ENCODE data around the gene SERHL2.

The SERHL2 gene

DNA sequence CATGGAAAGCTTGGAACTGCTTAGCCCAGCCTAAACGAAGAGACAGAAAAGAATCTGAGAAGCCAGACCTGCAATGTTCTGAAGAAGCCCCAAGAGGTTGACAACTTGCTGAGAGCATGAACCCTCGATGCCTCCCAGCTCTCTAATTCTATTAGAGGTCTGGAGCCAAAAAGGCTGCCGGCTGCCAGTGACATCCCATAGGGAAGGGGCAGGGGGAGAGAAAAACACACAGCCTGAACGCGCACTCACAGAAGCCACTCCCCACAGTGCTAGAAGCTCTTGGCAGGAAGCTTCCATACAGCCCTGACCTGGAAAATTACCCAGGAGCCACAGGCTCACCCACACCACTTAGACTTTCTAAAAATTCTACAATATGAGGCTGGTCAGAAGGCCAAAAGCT lies 42.6 kb downstream of the SERHL2 start:
- TF ChIP-seq, protein P1, sequence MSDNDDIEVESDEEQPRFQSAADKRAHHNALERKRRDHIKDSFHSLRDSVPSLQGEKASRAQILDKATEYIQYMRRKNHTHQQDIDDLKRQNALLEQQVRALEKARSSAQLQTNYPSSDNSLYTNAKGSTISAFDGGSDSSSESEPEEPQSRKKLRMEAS (IDR thresholded peaks at IDR 0.05; ENCODE audit: low read depth, low read length): no peak
- TF ChIP-seq POLR2A (IDR thresholded peaks at IDR 0.05; ENCODE audit: extremely low read depth, insufficient read length): no peak
- no peak for TF ChIP-seq MYC (IDR thresholded peaks at IDR 0.05; ENCODE audit: low read depth, low read length)
- TF ChIP-seq, protein P2, sequence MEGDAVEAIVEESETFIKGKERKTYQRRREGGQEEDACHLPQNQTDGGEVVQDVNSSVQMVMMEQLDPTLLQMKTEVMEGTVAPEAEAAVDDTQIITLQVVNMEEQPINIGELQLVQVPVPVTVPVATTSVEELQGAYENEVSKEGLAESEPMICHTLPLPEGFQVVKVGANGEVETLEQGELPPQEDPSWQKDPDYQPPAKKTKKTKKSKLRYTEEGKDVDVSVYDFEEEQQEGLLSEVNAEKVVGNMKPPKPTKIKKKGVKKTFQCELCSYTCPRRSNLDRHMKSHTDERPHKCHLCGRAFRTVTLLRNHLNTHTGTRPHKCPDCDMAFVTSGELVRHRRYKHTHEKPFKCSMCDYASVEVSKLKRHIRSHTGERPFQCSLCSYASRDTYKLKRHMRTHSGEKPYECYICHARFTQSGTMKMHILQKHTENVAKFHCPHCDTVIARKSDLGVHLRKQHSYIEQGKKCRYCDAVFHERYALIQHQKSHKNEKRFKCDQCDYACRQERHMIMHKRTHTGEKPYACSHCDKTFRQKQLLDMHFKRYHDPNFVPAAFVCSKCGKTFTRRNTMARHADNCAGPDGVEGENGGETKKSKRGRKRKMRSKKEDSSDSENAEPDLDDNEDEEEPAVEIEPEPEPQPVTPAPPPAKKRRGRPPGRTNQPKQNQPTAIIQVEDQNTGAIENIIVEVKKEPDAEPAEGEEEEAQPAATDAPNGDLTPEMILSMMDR (IDR thresholded peaks at IDR 0.05; ENCODE audit: low read depth, low read length): no peak
- no peak for DNase-seq (ENCODE audit: low read depth)
- no peak overlapping the region for H3K4me3 ChIP-seq (ENCODE audit: low read depth, low read length)

DNA sequence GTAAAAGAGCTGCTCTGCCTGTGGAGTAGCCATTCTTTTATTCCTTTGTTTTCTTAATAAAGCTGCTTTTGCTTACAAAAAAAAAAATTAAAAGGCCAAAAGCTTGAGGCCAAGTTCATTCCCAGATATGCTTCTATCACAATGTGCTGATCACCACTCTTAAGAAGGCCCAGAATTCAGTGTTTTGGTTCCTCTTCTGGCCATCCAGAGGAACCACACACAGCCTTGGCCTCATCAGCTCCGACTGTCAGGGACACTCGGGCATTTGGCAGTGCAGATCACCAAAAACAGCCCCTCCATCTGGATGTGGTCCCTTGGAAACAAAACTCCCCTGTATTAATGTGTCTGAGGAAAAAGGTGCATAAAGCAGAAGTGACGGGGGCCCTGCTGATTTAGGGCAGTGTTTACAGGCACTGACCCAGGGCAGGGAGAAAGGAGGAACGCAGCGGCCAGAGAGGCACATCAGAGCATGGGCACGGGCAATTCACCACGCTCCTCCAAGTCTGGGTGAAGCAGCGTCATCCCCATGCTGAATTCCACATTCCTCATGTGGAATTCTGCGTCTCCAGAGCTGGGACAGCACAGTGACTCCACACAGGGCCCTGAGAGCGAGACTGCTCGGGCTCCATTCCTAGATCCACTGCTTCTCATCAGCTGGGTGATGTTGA lies 43.2 kb downstream of the SERHL2 start:
- no peak overlapping the region for H3K4me3 ChIP-seq (ENCODE audit: low read depth, low read length)
- TF ChIP-seq, protein P1 (IDR thresholded peaks at IDR 0.05; ENCODE audit: low read depth, low read length): no peak
- TF ChIP-seq POLR2A (IDR thresholded peaks at IDR 0.05; ENCODE audit: extremely low read depth, insufficient read length) (no peak), MYC (IDR thresholded peaks at IDR 0.05; ENCODE audit: low read depth, low read length) (no peak)
- TF ChIP-seq, protein P2 (IDR thresholded peaks at IDR 0.05; ENCODE audit: low read depth, low read length): no peak
- DNase-seq (ENCODE audit: low read depth): no peak

DNA sequence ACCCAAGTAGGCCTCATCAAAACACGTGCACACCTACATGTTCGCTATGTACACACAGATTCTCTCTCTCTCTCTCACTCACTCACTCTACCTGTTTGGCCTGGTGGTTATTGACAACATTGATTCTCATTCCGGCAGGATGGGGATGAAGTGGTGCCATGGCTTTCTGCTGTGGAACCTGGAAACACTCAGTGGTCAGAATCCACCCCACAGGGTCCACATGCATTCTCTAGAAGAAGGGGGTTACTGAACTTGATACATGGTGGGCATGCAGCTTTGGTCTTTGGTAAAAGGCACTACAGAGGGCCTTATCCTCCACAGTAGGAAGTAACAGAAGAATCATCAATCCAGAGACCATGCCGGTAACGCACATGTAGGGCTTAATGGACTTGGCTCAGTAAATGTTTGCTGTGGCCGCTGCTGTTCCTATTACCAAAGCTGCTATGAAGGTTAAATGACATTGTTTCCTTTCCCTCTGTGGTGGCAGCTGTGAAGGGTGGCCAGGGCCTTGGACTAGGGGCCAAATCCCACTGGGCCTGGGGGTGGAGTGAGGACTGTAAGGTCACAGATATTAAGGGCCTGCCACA lies 48.2 kb downstream of the SERHL2 start:
- no peak for DNase-seq (ENCODE audit: low read depth)
- no peak overlapping the region for H3K4me3 ChIP-seq (ENCODE audit: low read depth, low read length)
- TF ChIP-seq, protein P1 (IDR thresholded peaks at IDR 0.05; ENCODE audit: low read depth, low read length): no peak
- no peak for TF ChIP-seq MYC (IDR thresholded peaks at IDR 0.05; ENCODE audit: low read depth, low read length)
- no peak for TF ChIP-seq POLR2A (IDR thresholded peaks at IDR 0.05; ENCODE audit: extremely low read depth, insufficient read length)
- TF ChIP-seq, protein P2 (IDR thresholded peaks at IDR 0.05; ENCODE audit: low read depth, low read length): no peak

DNA sequence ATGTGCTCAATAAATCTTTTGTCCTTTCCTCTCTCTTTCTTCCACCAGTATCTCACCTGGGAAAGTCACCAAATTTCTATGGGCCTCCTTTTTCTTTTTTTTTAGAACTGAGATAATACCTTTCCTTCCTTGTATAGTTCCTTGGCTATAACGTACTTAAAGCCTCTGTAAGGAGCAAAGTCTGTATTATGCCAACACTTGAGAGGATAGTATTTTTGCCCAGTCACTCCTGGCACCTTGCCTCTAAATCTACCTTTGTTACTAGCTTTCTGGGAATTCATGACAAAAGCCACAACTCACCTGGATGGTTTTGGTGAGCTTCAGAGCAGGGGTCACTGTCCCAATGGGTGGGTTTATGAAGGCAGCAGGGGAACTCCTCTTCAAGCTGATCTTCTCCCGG lies 48.7 kb downstream of the SERHL2 start:
- TF ChIP-seq POLR2A (IDR thresholded peaks at IDR 0.05; ENCODE audit: extremely low read depth, insufficient read length) (no peak), MYC (IDR thresholded peaks at IDR 0.05; ENCODE audit: low read depth, low read length) (no peak)
- TF ChIP-seq, protein P2 (IDR thresholded peaks at IDR 0.05; ENCODE audit: low read depth, low read length): no peak
- TF ChIP-seq, protein P1 (IDR thresholded peaks at IDR 0.05; ENCODE audit: low read depth, low read length): no peak
- no peak overlapping the region for H3K4me3 ChIP-seq (ENCODE audit: low read depth, low read length)
- DNase-seq (ENCODE audit: low read depth): no peak

DNA sequence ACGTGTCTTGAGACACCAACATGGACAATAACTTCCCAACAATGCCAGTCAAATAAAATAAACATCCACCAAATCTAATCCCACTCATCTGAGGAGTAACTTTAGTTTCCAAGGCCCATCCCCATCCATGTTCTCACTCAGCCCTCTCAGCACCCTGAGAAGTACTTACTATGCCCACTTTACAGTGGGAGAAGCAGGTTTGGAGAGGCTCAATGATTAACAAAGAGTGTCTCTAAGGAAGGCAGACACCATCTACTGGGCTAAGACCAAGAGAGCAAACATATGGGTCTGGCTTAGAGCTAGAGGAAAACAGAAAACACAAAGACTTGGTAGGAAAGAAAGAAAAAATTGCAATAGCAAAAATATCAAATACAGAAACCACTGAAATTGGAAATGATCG lies 49.7 kb downstream of the SERHL2 start:
- TF ChIP-seq, protein P1 (IDR thresholded peaks at IDR 0.05; ENCODE audit: low read depth, low read length): no peak
- TF ChIP-seq, protein P2 (IDR thresholded peaks at IDR 0.05; ENCODE audit: low read depth, low read length): no peak
- no peak for TF ChIP-seq POLR2A (IDR thresholded peaks at IDR 0.05; ENCODE audit: extremely low read depth, insufficient read length)
- no peak for TF ChIP-seq MYC (IDR thresholded peaks at IDR 0.05; ENCODE audit: low read depth, low read length)
- H3K4me3 ChIP-seq (ENCODE audit: low read depth, low read length): no peak overlapping the region
- no peak for DNase-seq (ENCODE audit: low read depth)
